Endodermal cell (in vitro differentiated cells): ENCODE data around the gene SELENON. TPM values are rescaled to one million over a fixed set of nuclear protein-coding genes. Genes with fewer than 3 reads are reported as not detected.
A peak's percentile ranks its signal among the peaks of the same experiment; 100 is the strongest.

Experiments used
- DNase-seq: peaks from one replicate; pipeline ENCODE4 v3.0.0-alpha.2; 2017
- H3K27ac ChIP-seq: 2 replicates; pipeline ENCODE4 v1.5.1; 2013; ENCODE audit warnings: mild to moderate bottlenecking, low read depth, low read length, moderate library complexity
- H3K27me3 ChIP-seq: 2 replicates; pipeline ENCODE4 v1.6.1; 2013; ENCODE audit warnings: mild to moderate bottlenecking, low read length, moderate library complexity; ENCODE audit not compliant: insufficient read depth, control insufficient read depth, poor library complexity, severe bottlenecking
- H3K36me3 ChIP-seq: 2 replicates; pipeline ENCODE4 v1.7.0; 2013; ENCODE audit warnings: mild to moderate bottlenecking, low read length, moderate library complexity; ENCODE audit not compliant: control insufficient read depth, insufficient read depth
- H3K4me1 ChIP-seq: one replicate; pipeline ENCODE4 v1.7.0; 2013; ENCODE audit warnings: low read length; ENCODE audit not compliant: control insufficient read depth, insufficient read depth
- H3K4me3 ChIP-seq: 2 replicates; pipeline ENCODE4 v1.5.1; 2013; ENCODE audit warnings: mild to moderate bottlenecking, low read length, moderate library complexity
- H3K9ac ChIP-seq: 2 replicates; pipeline ENCODE4 v1.6.1; 2013; ENCODE audit warnings: mild to moderate bottlenecking, low read length, moderate library complexity; ENCODE audit not compliant: poor library complexity, severe bottlenecking; ENCODE audit errors: extremely low read depth
- H3K9me3 ChIP-seq: 2 replicates; pipeline ENCODE4 v1.6.1; 2013; ENCODE audit warnings: mild to moderate bottlenecking, low read length, moderate library complexity; ENCODE audit not compliant: control insufficient read depth
- H3K27ac Mint-ChIP-seq: 2 replicates; pipeline ENCODE4 v1.8.0; 2020; ENCODE audit warnings: mixed read lengths
- H3K27me3 Mint-ChIP-seq: 2 replicates; pipeline ENCODE4 v1.8.0; 2021; ENCODE audit warnings: mild to moderate bottlenecking, mixed read lengths; ENCODE audit not compliant: insufficient read depth
- H3K36me3 Mint-ChIP-seq: 2 replicates; pipeline ENCODE4 v1.8.0; 2020; ENCODE audit warnings: low read depth, mixed read lengths
- H3K4me1 Mint-ChIP-seq: 2 replicates; pipeline ENCODE4 v1.8.0; 2020; ENCODE audit warnings: mixed read lengths
- H3K4me3 Mint-ChIP-seq: 2 replicates; pipeline ENCODE4 v1.8.0; 2020; ENCODE audit warnings: mild to moderate bottlenecking, moderate library complexity, mixed read lengths
- H3K9me3 Mint-ChIP-seq: 2 replicates; pipeline ENCODE4 v1.8.0; 2020; ENCODE audit warnings: mild to moderate bottlenecking, mixed read lengths
- WGBS, 2 experiments: methylation state at CpG; one replicate each; pipeline versions ENCODE4 v1.1.5 to v1.1.7; 2013; ENCODE audit warnings: missing lambda C conversion rate in 2 of 2, mixed read lengths in 1 of 2; ENCODE audit not compliant: insufficient coverage in 1 of 2, insufficient read length in 1 of 2; 5-methylcytosine and 5-hydroxymethylcytosine counted together
- total RNA-seq, 2 donors: library from RNA; stranded (reverse); fragmentation: NEBNext Ultra II Directional in 1 of 2; extraction: Animal tissue kit (Norgen Biotek cat#: 25700) in 1 of 2; gene quantifications; 2 replicates in 1 of 2; 3 replicates in 1 of 2; pipeline ENCODE4 v1.2.1, GENCODE V29; 2021
- TF ChIP-seq, protein P1 (sequence below): fragments of 200-600 bp; sonication (generic); conservative IDR thresholded peaks from 2 replicates; pipeline ENCODE4 v1.5.0; 2021; ENCODE audit warnings: antibody characterized with exemption, mild to moderate bottlenecking

The SELENON gene
- total RNA-seq, 2 donors from 2014 or later: 91.2 to 93.3 TPM

DNA sequence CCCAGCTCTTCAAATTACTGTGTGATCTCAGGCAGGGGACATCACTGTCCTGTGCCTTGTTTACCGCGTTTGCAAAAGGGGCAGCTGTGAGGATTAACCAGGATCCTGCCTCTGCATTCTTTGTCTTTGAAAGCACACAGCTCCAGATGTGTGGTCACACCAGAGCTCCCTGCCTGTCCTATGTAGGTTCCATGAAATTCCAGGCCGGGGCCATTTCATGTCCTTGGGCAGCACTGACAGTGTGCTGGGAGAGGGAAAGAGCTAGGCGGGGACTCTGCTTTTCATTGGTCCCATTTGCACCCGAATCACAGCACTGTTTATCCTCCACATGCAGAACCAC is 42.2 kb upstream of the SELENON start:
- peaks cover 1% of the 10 kb centered on the region for H3K27me3 Mint-ChIP-seq
- H3K36me3 Mint-ChIP-seq: no peaks in the 10 kb centered on the region
- H3K9me3 Mint-ChIP-seq: no peaks in the 10 kb centered on the region
- H3K9me3 ChIP-seq: no peaks in the 10 kb centered on the region
- 52 to 60% methylated on average over 3 to 5 of the region's 5 CpGs for WGBS, 2 experiments
- peaks cover 25% of the 10 kb centered on the region for H3K4me1 Mint-ChIP-seq
- H3K27ac ChIP-seq: no peak overlapping the region
- peak overlapping the region; percentile 39 for H3K27ac Mint-ChIP-seq
- H3K4me3 Mint-ChIP-seq: no peak overlapping the region
- H3K9ac ChIP-seq: no peak overlapping the region
- H3K27me3 ChIP-seq: no peaks in the 10 kb centered on the region
- no peaks in the 10 kb centered on the region for H3K36me3 ChIP-seq
- peaks cover 7% of the 10 kb centered on the region for H3K4me1 ChIP-seq
- no peak overlapping the region for H3K4me3 ChIP-seq
- TF ChIP-seq, protein P1, sequence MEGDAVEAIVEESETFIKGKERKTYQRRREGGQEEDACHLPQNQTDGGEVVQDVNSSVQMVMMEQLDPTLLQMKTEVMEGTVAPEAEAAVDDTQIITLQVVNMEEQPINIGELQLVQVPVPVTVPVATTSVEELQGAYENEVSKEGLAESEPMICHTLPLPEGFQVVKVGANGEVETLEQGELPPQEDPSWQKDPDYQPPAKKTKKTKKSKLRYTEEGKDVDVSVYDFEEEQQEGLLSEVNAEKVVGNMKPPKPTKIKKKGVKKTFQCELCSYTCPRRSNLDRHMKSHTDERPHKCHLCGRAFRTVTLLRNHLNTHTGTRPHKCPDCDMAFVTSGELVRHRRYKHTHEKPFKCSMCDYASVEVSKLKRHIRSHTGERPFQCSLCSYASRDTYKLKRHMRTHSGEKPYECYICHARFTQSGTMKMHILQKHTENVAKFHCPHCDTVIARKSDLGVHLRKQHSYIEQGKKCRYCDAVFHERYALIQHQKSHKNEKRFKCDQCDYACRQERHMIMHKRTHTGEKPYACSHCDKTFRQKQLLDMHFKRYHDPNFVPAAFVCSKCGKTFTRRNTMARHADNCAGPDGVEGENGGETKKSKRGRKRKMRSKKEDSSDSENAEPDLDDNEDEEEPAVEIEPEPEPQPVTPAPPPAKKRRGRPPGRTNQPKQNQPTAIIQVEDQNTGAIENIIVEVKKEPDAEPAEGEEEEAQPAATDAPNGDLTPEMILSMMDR: no peak
- no peak for DNase-seq

DNA sequence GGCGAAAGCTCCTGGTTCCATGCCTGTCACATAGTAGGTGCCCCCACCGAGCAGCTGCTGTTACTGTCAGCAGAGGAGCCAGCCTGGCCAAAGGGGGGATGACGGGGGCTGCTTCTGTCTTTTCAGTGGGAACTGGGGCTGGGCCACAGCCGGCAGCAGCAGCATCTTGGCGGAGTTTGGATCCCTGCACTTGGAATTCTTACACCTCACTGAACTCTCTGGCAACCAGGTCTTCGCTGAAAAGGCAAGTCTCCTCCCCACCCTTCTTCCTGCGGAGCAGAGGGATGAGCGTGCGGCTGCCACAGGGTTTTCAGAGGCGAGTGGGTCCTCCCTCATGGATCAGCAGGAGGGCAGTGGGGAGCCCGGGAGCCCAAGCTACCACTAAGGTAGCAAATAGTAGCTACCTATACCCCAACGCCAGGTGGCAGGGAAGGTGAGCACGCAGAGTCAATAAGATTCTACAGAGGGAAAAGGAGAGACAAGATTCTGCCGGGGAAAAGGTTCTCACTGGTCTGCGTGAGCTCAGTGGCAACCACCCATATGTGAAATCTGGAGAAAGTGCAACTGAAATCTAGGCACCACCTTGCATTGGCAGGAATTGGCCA is 41.4 kb upstream of the SELENON start:
- H3K36me3 Mint-ChIP-seq: no peaks in the 10 kb centered on the region
- H3K4me1 Mint-ChIP-seq: peaks cover 25% of the 10 kb centered on the region
- peaks cover 7% of the 10 kb centered on the region for H3K4me1 ChIP-seq
- no peak overlapping the region for H3K27ac Mint-ChIP-seq
- H3K27me3 ChIP-seq: no peaks in the 10 kb centered on the region
- H3K9me3 Mint-ChIP-seq: no peaks in the 10 kb centered on the region
- TF ChIP-seq, protein P1: peak; percentile 34
- WGBS, 2 experiments: 80 to 84% methylated on average over 11 to 15 of the region's 15 CpGs
- no peak overlapping the region for H3K4me3 Mint-ChIP-seq
- DNase-seq: no peak
- no peaks in the 10 kb centered on the region for H3K9me3 ChIP-seq
- H3K27ac ChIP-seq: no peak overlapping the region
- H3K27me3 Mint-ChIP-seq: peaks cover 1% of the 10 kb centered on the region
- H3K9ac ChIP-seq: no peak overlapping the region
- H3K36me3 ChIP-seq: no peaks in the 10 kb centered on the region
- no peak overlapping the region for H3K4me3 ChIP-seq

DNA sequence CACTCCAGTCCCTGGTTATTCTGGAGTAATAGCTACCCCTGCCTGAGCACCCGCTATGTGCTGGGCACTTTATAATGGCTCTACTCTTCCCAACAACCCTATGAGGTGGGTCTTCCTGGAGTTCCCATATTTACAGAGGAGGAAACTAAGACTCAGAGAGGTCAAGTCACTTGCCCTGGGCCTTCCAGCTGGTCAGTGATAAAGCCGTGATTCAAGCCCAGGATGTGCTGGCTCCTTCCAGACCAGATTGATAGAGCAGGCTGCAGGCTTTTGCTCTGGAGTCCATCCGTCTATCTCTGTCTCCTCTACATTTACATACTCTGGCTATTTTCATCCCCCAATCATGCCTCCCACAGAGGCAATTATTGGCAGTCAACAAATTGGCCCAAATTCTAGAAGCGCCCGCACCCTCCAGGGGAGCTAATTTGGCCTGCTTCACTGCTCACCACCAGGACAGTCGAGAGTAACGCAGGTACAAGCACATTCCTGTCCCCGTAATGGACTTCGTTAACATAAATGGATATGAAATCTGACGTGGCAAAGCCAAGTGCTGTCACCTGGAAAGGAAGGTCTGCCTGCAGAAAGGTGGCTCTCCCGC is 39.8 kb upstream of the SELENON start:
- Histone ChIP-seq H3K4me3 (no peak overlapping the region), H3K27me3 (no peaks in the 10 kb centered on the region), H3K27ac (no peak overlapping the region), H3K9ac (no peak overlapping the region), H3K4me1 (peaks cover 7% of the 10 kb centered on the region), H3K36me3 (no peaks in the 10 kb centered on the region), H3K9me3 (no peaks in the 10 kb centered on the region)
- Mint-ChIP-seq H3K9me3 (no peaks in the 10 kb centered on the region), H3K27me3 (peaks cover 1% of the 10 kb centered on the region), H3K27ac (no peak overlapping the region), H3K36me3 (no peaks in the 10 kb centered on the region), H3K4me3 (no peak overlapping the region), H3K4me1 (peaks cover 25% of the 10 kb centered on the region)
- DNase-seq: no peak
- WGBS, 2 experiments: 90 to 91% methylated on average over 6 to 11 of the region's 11 CpGs
- TF ChIP-seq, protein P1: no peak
